ENCODE measurements around the gene RBM33.

RBM33 gene

DNA sequence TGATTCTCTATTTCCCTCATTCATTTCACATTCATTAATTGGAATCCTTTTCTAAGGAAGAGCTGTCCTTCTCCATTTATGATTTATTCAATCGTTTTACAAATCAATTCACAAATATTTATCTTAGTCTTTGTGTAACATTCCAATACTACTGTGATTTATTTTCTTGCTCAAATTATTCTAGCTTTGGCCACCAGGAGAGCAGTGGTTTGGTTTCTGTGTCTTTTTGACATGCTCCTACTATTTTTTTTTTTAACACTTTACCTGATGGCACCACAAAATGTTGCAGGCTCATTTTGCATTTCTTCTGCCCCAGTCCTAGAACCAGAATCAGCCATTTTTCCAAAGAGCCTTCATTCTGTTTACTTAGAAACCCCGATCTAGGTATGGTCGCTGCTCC, 13.3 kb upstream of the RBM33 start:
- no peak for DNase-seq

DNA sequence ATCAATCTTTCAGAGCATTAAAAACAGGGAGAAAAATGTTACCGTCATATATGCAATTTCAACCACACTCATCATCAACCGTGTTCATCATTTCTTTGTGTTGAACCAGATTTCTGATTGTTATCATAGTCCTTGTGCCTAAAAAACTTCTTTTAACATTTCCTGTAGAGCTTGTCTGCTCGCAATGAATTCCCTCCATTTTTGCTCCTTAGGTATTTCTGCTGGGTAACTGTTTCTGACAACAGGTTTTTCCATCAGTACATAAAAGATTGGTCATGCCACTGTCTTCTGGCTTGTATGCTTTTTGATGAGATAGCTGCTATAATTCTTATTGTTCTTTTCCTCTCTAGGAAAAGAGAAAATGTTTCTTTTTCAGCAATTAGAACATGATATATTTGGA, 8.6 kb upstream of the RBM33 start:
- DNase-seq: no peak

DNA sequence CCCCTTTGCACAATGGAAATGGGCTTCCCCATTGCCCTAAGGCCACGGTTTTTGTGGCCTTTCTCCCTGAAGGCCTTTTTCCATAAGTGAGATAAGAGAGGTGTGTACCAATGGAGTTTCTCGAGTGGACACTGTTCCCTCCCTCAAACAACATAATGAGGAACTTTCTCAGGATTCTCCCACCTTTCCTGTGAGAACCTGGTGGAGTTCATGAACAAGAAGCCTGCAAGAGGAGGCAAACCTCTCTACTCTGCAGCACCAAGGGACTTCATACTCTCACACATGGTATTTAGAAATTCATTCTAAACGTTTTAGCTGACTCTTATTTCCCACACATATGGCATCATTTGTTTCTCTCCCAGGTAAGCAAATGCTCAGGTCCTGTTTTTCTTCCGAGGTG, 7.3 kb upstream of the RBM33 start:
- no peak for DNase-seq

DNA sequence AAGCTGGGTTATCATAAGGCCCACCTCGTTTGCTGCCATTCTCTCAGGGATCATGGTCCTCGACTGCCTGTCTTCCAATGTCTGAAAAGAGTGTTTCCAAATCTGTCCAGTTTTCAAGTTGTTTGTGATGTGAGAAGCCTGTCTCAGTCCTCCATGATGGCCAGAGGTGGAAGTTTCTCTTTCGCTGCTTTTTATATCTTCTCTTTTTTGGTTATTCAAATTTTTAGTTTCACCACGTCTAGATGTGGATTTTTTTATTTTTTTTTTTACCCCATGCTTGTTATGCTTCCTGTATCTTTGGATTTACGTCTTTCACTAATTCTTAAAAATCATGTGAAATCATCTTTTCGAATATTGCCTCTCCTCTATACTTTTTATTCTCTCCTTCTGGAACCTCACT, 6.1 kb upstream of the RBM33 start:
- DNase-seq: no peak

DNA sequence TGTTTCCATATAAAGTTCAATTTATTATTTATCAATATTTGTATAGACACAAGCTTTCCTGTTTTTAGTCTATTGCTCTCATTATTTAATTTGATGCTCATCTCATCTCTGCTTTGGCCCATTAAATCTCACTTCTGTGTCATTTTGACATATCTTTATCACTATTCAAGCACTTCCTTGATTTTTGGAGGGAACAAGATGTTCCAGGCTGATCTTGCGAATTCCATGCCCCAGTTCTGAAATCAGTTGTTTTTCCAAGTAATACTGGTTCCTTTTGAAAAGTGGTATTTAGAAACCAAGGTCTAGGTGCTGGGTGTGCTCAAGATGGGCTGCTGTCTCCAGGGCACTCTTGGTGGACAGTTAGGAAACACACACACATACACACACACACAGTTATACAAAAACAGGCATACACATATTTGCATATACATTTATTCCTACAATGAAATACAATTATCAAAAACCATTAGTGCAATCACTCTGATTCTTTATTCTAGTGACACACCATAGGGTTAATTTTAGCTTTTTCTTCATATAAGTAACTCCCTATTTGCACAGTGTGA, 4.4 kb upstream of the RBM33 start:
- no peak for DNase-seq

DNA sequence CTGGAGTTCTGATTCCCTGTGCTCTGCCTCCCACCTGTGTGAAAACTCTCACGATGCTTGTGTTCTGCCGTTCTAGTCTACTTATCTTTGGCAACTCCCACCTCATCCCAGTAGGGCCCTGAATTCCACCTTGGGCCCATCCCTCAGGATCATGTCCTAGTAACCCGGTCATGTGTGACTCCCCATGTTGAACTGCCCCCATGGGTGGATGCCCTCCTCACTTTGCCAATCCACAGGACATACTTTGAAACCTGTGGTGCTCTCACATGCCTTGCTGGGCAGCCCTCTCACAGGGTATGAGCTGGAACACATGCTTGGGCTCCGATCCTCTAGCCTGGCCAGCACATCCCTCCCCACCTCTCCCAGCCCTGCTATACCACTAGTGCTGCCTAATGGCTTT, 3.8 kb upstream of the RBM33 start:
- no peak for DNase-seq

DNA sequence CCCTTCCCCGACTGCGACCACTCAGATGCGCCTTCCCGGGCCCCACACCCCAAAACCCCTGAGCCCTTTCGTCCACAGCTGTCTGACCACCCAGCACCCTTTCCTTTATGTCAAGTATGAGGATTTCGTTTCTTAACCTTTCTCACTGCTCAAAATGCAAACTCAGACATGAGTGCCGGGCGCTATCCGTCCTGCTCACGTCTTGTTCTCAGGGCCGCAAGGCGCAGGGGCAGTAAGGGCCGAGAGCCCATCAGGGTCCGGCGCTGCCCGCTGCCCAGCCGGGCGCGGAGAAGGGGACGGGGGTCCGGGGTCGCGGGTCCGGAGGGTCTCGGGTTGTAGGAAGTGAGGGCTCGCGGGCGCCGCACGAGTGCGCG, 670 bp upstream of the RBM33 start:
- DNase-seq: peak in 1 of 2 donors; percentile 9

DNA sequence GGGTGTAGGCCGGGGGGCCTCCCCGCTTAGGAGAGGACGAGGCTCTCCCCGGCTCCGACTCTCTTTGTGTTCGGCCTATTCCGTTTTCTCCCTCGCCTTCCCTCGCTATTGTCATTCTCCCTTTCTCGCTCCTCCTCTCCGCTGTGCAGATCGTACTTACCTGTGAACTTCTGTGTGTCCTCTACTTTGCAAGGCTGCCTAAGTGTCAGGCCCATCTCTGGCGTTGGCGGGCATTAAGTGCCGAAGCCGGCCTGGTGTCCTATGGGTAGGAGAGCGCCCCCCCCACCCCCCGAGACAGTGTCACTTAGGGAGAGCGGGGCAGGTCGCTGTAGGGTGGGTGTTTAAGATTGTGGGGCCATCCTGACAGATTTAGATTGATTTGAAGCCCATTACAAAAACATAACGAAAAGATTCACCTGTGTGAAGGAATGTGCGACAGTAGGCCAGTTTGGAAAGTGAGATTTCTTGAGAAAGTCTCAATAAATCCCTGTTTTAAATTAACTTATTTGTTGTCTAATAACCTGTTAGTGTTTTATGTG, 579 bp downstream of the RBM33 start:
- DNase-seq: peak; percentile 35 to 40

DNA sequence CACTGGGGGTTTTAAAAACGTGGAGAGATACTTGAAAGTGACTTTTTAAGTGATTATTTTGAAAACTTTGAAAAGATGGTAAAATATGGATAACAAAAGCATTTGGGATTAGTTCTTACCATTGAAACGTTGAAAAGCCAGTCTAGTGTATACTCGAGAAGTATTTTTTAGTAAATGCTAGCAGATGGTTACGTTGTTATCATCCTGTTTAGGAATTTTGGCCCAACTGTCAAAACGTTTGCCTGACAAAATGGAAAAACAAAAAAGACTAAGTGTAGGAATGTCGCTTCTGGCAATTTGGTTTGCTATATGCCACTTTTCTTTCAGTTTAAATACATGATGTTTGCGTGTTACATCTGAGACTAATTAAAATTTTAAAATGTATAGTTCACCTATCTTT, 1.2 kb downstream of the RBM33 start:
- DNase-seq: no peak

DNA sequence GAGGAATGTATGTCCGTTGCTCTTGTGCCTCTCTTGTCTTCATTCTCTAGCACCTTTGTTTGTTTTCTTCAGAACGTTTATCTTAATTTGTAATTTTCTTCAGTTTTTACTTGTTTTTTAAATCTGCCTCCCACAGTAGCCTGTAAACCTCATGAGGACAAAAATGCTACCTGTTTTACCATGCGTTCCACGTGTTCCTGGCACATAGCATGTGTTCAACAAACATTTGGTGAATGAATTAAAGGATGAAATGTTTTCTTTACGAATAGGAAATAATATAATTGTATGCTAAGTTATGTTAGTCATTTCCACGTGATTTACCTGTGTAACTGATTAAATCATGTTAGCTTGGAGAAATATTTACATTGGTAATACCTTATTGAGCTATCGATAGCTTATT, 2.2 kb downstream of the RBM33 start:
- DNase-seq: no peak

DNA sequence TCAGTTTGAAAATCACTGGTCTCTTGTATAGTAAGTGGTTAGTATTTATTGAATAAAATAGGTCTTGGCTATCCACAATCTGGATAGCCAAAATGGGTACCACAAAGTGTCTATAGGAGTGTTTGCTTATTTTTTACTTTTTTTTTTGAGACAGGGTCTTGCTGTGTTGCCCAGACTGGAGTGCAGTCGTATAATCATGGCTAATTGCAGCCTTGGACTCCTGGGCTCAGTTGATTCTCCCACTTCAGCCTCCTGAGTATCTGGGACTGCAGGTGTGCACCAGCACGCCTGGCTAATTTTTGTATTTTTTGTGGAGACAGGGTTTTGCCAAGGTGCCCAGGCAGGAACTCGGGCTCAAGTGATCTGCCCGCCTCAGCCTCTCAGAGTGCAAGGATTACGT, 2.8 kb downstream of the RBM33 start:
- DNase-seq: no peak

DNA sequence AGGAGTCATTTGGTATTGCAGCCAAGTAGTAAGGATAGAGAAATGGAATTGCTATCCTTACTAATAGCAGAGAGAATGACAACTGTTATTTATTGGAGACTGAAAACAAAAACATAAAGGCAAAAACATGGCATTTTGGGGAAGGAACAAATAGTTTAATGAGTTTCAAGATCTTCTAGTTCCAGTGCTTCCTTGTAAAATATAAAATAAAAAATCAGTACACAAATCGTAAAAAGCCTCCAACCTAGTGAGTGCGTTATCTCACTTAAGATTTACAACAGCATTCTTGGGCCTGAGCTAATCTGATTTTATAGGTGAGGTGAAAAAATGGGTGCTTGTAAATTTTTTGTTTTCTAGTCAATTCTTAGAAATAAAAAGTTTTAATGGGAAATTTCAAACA, 3.3 kb downstream of the RBM33 start:
- no peak for DNase-seq

DNA sequence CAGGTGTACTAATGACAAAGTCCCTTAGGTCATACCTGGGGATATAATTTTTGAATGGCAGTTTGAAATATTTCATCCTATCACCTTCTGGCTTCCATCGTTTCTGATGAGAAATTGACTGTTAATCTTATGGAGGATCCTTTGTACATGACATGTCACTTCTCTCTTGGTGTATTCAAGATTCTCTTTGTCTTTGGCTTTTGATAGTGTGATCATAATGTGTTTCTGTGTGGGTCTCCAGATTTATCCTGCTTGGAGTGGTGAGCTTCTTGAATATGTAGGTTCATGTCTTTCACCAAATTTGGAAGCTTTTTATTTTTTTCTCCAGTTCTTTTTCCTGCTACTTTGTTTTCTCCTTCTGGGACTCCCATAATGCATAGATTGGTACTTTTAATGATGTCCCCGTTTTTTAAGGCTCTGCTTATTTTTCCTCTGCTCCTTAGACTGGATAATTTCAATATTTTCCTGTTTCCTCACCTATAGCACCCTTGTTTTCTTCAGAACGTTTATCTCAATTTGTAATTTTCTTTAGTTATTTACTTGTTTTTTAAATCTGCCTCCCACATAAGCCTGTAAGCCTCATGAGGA, 4.4 kb downstream of the RBM33 start:
- DNase-seq: no peak

DNA sequence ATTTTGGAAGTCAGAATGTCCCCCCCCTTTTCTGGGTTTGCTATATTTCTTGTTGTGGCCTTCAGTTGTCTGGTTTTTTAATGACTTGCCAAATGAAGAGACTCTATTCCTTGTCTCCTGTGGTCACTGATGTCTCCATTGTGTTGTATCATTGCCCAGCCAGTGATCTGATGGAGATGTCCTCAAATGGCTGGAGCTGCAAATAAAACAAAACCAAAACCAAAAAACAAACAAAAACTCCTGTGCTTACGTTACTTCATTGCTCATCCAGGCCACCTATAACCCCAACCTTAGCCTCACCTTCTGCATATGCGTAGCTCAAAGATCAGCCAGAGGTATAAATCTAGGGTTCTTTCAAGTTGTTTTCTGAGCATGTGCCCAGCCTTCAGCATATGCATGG, 5.1 kb downstream of the RBM33 start:
- DNase-seq: no peak

DNA sequence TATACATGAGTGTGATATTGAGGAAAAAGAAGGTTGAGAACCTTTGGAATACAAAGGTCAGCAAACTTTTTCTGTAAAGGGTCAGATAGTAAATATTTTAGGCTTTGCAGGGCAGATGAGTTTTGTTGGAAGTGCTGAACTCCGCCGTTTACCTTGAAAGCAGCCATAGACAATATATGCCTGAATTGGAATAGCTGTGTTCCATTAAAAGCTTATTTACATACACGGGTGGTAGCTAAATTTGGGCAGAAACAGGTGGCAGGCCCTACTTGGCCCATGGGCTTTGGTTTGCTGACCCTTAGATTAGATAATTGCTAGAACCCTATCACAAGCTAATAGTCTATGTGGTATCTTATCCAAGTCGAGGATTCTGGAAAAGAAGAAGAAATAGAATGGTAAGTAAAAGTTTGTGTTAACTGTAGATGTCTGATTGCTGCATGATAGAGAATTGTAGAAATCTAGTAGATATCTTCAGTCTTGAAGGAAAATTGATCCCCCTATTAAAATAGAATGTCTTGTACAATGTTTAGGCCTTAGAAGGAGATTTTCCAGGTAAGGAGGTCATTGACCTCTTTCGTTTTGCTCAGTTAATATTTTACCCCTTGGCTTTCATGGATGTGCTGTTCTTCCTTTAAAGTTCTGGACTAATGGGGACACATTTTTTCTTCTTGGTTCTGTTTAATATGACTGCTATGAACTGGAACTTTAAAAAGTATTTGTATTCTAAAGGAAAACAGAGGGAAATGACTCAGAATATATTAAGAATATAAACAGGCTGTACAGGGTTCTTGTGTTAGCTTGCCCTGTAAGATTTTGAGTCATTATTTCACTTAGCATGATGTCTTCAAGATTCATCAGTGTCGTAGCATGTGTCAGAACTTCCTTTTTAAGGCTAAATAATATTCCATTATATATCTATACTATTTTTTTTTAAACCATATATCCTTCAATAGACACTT, 8.0 kb downstream of the RBM33 start:
- no peak for DNase-seq

DNA sequence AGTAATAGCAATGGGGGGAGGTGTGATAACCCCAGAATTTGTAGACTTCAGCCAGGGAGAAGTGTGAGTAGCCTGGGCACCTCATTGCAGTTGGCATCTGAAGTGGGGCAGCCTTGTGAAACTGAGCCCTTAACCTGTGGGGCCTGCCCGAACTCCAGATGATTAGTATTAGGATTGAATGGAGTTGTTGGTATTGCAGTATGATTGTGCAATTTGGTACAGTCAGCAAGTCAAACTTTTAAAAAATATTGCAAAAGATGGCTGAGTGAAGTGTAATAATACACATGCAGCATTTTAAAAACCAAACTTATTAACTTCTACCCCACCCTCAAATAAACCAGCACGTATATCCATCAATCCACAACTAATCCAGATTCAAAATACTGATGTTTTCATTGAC, 9.3 kb downstream of the RBM33 start:
- DNase-seq: peak; percentile 56

DNA sequence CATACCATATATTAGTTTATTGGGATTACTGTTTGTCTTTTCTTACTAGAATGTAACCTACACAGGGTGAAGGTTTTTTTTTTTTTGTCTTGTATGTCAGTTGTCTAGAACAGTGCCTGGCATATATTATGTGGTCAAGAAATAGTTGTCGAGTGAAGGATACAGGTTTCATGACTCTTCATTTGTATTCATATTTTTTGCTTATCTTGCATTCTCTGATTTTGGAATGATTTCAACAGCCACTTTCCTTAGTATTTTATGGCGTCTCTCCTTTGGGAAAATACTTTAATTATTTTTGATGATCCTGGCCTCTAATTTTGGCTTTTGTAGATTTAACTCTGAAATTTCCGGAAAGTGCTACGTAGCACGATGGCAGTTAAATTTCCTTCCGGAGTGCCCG, 12.4 kb downstream of the RBM33 start:
- DNase-seq: no peak

DNA sequence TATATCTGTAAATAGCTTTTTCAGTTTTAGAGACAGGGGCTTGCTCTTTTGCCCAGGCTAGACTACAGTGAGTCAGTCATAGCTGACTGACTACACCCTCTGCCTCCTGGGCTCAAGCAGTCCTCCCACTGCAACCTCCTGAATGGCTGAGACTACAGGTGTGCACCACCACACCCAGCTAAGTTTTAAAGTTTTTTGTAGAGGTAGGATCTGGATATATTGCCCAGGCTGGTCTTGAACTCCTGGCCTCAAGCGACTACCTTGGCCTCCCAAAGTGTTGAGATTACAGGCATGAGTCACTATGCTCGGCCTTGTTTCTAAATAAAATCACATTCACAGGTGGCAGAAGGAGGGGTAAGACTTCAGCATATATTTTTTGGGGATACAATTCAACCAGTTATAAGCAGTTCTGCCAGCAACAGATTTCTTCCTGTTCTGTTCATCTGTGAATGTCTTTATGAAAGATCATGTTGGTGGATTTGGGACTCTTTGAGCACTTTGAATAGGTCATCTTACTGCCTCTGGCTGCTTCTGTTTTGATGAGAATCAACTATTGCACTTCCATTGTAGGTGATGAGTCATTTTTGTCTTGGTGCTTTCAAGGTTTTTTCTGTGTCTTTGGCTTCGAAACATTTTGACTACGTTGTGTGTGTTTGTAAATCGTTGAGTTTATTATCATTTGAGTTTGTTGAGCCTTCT, 15.7 kb downstream of the RBM33 start:
- peak; percentile 37 to 48 for DNase-seq

DNA sequence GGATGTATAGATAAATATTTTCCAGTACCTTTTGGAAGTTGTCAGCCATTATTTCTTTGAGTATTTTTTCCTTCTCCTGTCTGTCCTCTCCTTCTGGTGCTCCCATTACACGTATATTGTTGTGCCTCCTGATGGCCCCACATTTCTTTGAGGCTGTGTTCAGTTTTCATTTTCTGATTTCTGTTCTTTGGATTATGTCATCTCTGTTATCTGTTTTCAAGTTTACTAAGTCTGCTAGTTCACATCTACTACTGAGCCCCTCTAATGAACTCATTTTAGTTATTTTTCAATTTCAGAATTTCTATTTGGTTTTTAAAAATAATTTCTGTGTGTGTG, 16.3 kb downstream of the RBM33 start:
- DNase-seq: no peak

DNA sequence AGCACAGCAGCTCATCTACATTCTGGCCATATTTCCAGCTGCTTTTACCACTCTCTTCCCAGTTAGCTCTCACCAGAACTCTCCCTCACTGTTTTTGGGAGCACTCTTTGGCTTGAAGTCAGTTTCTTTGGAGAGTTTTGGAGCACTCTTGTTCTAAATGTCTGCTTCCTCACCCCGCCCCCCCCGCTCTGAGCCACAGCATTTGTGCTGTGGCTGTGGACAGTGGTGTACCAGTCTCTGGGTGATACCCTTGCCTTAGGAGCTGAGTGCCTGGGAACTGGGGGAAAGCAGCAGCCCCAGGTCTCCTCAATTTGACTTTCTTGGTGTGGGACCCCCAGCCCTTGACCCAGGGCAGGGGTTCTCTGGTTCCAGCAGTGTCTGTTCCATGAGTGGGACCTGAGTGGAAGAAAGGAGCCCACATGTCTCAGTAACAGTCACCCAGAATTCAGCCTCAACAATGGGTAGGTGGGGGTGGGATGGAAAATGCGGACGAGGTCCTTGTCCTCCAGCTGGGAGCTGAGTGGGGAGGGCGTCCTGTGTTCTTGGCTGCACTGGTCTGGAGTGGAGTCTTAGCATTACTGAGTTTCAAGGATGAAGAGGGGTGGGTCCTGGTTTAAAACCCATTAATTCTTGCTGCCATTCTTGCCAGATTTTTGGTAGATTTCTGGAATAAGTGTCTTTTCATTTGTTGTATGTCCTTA, 18.0 kb downstream of the RBM33 start:
- no peak for DNase-seq

DNA sequence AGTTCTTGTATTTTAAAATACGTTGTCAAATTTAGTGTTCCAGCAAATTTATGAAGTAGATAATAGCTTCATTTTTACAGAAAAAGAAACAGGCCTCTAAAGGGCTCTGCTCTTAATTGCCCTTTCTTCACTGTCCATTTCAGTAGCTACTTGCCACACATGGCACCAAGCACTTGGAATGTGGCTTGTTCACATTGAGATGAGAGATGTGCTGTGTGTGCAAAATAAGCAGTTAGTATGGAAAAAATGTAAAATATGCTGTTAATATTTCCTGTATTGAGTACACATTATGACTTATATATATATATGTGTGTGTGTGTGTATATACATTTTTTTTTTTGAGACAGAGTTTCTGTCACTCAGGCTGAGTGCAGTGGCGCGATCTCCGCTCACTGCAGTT, 19.5 kb downstream of the RBM33 start:
- no peak for DNase-seq

DNA sequence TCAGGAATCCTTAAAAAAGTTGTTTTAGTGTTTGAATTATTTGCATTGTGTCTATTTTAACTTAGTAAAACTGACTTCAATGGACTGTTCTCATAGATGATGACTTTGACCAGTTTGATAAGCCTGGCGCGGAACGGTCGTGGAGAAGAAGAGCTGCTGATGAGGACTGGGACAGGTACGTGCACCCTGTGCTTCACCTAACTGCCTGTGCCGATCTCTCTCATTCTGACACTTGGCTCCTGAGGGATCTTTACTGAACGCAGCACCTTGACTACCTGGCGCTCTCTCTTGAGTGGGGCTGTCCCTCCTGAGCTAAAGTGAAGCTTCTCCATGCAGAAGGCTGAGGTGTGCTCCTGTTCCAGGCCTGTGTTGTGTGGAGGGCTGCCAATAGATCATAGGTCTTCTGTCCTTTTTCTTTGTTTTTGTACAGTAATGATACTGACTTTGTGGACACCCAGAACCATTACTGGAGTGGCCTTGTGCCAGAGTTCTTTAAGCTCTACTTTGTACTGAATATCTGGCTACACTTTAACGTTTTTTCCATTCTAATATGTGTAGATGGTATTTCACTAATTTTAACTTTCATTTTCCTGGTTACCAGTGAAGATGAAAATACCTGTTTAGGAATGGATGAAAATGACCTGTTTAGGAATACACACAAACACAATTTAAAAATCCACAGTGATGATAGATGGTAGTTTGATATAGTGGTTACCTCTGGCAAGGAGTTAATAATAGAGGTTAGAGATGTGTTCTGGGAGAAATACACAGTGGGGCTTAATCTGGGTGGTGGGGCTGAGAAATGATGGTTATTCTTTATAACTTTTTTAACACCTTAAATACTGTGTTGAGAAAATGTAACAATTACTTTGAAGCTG, 20.9 kb downstream of the RBM33 start:
- DNase-seq: no peak
